Hair follicular keratinocyte (primary cell): ENCODE results near the gene C15orf61. TPM values are rescaled to one million over a fixed set of nuclear protein-coding genes. Genes with fewer than 3 reads are reported as not detected.

Source experiments
- total RNA-seq: library from RNA; depleted of rRNA; stranded (reverse); fragments of >200 nt; gene quantifications from 2 replicates; pipeline ENCODE4 v1.2.3, GENCODE V29; 2015

C15orf61 gene
- total RNA-seq = 5.2 and 6.2 TPM in 2 replicates

GRCh38 chr15:67521029-67521782, at the start of gene C15orf61:
C15orf61 (plus strand) TSS chr15:67521131; CDS start chr15:67521249, 118 bp downstream.

DNA sequence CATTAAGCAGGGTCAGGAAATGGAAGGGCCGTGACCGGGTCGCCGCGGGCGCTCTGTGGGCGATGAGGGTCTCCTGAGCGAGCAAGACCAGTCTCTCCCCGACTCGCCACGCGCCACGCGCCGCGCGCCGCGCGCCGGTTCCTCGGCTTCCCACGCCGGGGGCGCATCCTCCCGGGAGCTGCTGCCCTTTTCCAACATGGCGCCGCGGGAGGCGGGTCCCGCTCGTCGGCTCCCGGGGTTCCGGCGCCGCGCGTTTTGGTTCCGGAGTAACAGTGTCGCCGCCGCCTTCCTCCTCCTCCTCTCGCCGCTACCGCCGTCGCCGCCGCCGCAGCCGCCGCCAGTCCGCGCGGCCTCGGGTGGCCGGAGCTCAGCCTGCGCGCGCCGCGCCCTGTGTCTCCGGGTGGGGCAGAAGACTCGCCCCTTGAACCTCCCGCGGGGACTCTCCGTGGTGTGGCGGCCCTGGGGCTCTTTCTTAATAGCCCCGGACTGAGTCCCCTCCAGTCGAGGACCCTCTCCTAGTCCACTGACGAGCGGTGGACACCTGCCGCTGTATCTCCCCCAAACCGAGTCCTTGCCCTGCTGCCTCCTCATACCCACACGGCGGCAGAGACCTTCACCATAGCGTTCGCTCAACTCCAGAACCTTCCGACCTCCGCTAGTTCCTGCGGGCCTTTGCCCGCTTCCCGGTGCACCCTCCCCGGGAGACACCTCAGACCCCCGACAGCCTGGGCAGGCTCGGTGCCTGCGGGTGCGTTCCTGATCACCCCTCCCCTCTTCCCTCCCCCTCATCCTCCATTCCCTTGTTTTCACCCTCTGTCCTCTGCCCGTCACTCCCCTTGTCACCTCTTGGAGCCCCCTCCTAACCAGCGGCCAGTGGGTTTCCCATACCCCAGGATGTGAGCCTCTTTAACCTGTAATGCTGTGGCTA, 21.8 kb downstream of the C15orf61 start, which contains the start of gene MAP2K5:
Gene MAP2K5 (plus strand): TSS at position 284 of the 928 bp plus-strand sequence. CDS start 633 bp downstream, at position 917.

Other genes with a start within 250 kb of the C15orf61 start
- gene MAP2K5, start 21.6 kb downstream of the C15orf61 start, total RNA-seq = 5.2 and 6.2 TPM in 2 replicates